DOHH2 (cell line): ENCODE measurements around the gene CCBE1.

Experiments
- EZH2phosphoT487 ChIP-seq: fragments of 200-600 bp; sonication (generic); IDR thresholded peaks from 2 replicates; pipeline ENCODE4 v1.6.1; 2017; ENCODE audit warnings: borderline replicate concordance, mild to moderate bottlenecking, antibody characterized with exemption, low read length, moderate library complexity, mixed read lengths
- TF ChIP-seq, protein P1 (sequence below): fragments of 200-600 bp; sonication (generic); IDR thresholded peaks from one replicate; pipeline ENCODE4 v1.5.1; 2014; ENCODE audit warnings: antibody characterized with exemption, mild to moderate bottlenecking, low read depth, low read length; ENCODE audit not compliant: poor library complexity, severe bottlenecking

DNA sequence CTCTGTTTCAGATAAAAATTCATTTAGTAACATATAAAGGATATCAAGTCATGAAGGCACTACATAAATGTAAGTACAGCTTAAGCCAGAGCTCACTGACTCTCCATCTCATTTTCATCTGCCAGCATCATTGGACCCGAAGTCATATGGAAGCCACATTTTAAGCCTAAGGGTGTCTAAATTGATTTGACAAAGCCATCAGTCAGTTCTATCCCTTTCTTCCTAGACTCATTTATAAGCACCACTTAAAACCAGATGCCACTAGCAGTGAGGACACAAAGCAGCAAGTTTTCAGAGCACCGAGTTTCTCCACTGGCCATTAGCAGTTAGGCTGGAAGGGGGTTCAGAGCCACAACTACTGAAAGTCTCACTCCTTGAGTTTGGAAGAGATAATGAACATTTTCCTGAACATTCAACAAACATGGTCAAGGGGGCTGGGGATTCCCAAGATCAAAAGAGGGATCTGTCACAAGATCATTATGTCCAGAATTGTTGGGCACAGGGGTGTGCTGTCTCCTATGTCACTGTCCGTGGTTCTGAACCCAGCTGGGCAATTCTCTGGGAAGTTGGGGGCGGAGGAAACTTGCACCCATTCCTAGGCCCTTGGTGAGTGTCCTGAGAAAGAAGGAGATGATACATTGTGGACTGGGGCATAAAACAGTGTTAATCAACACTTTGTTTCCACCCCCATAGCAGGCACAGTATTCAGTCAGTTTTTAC lies 179.6 kb downstream of the CCBE1 start:
- TF ChIP-seq, protein P1, sequence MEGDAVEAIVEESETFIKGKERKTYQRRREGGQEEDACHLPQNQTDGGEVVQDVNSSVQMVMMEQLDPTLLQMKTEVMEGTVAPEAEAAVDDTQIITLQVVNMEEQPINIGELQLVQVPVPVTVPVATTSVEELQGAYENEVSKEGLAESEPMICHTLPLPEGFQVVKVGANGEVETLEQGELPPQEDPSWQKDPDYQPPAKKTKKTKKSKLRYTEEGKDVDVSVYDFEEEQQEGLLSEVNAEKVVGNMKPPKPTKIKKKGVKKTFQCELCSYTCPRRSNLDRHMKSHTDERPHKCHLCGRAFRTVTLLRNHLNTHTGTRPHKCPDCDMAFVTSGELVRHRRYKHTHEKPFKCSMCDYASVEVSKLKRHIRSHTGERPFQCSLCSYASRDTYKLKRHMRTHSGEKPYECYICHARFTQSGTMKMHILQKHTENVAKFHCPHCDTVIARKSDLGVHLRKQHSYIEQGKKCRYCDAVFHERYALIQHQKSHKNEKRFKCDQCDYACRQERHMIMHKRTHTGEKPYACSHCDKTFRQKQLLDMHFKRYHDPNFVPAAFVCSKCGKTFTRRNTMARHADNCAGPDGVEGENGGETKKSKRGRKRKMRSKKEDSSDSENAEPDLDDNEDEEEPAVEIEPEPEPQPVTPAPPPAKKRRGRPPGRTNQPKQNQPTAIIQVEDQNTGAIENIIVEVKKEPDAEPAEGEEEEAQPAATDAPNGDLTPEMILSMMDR, result no peak
- TF ChIP-seq EZH2phosphoT487, result no peak
